Left cardiac atrium (tissue), 4 donors: Measurements from ENCODE around the gene ERN2. TPM values are rescaled to one million over a fixed set of nuclear protein-coding genes. Genes with fewer than 3 reads are reported as not detected.
"Not testable (repeated sequence)": the region's sequence is repeated elsewhere in the genome, so short reads cannot be mapped to it uniquely, and the experiment has no call there.

ENCODE experiments used
- ATAC-seq, 2 donors: fragments of 200-7000 bp; cut with Tn5 transposase; one replicate each; pipeline ENCODE4 v1.9.1; 2020; ENCODE audit warnings: mild to moderate bottlenecking in 2 of 2, moderate library complexity in 2 of 2
- DNase-seq: peaks from one replicate; pipeline ENCODE4 v3.0.0-alpha.2; 2020
- intact Hi-C, 2 donors: fragments of 100-400 bp; cut with DNase I; formaldehyde crosslinking; loops; one replicate each; pipeline versions ENCODE4 v1.14.1 to v1.15.1; 2022 to 2023
- total RNA-seq, 2 donors: library from RNA; stranded (reverse); fragmentation: NEBNext Ultra II Directional; extraction: Animal tissue kit (Norgen Biotek cat#: 25700); gene quantifications; one replicate each; pipeline ENCODE4 v1.2.1, GENCODE V29; 2021
- donor health status: DM: no; HTN: yes; CAD: no.
- donor health status: DM: no; HTN: yes; CAD: no; lungs with severe emphysema.
- donor health status: DM: yes; HTN: yes; CAD: no.
- donor health status: Dilated cardiomyopathy.

Gene ERN2
- total RNA-seq, 2 donors from 2014 or later = 0.34 TPM; not detected in 1

DNA sequence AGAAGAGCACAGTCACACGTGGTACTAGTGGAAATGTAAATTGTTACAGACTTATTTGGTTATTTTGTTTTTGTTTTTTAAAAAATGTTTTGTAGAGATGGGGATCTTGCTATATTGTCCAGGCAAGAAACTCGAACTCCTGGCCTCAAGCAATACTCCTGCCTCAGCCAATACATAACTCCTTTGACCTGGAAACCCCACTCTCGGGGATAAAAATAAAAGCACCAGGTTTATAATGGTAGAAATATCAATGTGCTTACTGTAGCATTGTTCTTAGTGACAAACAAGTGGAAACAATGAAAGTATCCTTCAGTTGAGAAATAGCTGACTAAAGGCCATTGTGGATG is 11.7 kb upstream of the ERN2 start:
- no peak for DNase-seq
- ATAC-seq = no peak
- intact Hi-C loops = no loop called here

DNA sequence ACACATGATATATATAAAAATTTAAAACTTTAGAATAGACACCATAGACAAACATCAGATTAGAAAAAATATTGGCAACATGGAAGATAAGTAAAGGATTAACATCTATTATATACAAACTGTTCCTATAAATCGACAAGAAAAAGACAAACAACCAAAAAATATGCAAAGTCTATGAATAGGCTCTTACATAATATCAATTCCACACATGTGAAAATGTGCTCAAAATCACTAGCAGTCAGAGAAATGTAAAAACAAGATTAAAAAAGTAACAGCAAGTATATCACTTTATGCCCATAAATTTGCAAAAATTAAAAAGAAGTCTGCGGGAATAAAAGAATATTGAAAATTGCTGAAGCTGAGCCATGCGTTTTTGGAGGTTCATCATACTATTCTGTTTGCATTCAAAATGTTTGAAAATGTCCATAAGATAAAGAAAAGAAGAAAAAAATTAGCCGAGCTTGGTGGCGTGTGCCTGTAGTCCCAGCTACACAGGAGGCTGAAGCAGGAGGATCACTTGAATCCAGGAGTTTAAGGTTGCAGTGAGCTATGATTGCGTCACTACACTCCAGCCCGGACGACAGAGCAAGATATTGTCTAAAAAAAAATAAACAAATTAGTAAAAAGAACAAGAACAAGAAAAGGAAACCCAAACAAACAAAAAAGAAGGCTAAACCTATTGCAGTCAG is 11.2 kb upstream of the ERN2 start:
- ATAC-seq (no peak), DNase-seq (no peak)
- intact Hi-C loops = no loop called here

DNA sequence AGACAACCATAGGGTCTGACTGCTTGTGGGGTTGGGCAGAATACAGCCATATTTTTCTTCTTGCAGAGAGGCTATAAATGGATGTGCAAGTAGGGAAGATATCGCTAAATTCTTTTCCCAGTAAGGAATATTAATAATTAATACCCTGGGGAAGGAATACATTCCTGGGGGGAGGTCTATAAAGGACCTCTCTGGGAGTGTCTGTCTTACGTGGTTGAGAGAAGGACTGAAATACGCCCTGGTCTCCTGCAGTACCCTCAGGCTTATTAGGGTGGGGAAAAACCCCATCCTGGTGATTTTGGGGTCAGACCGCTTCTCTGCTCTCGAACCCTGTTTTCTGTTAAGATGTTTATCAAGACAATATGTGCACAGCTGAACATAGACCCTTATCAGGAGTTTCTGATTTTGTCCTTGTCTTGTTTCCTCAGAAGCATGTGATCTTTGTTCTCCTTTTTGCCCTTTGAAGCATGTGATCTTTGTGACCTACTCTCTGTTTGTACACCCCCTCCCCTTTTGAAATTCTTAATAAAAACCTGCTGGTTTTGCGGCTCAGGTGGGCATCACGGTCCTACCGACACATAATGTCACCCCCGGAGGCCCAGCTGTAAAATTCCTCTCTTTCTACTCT is 9.7 kb upstream of the ERN2 start:
- DNase-seq, intact Hi-C loops, ATAC-seq: not testable (repeated sequence)

DNA sequence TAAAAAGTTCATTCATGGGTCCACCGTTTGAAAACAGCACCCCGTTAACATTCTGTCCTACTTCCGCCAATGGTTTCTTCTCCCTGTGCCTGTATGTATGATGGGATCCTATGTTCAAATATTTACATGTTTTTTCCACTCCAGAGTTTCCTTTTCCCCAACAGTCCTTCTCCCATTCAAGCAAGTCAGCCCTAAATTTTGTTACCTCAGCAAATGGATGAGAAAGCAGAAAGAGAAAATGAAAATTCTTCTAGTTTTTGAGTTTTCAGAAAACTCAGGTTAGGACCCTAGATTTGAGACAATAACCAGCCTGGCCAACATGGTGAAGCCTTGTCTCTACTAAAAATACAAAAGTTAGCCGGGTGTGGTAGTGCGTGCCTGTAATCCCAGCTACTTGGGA is 3.5 kb upstream of the ERN2 start:
- DNase-seq (no peak), ATAC-seq (no peak)
- intact Hi-C loops = no loop called here

DNA sequence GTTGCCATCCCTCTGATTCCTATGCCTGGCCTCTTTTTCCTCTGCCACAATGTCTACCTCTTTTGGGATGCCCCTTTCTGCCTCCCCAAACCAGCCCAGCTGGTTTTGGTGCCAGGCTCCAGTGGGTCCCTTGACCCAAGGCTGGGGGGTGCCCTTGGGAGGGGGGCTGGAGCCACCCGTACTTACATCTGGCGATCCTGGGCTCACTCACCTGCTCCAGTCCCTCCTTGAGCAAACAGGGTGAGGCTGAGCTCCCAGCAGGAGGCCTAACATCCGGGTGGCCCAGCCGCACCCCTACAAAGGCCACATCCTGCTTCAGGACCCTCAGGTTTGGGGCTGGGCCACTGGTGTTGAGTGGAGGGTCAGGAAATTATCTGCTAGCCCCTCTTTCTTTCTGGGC is 1.2 kb downstream of the ERN2 start:
- DNase-seq (no peak), ATAC-seq (no peak)
- intact Hi-C loops = no loop called here

DNA sequence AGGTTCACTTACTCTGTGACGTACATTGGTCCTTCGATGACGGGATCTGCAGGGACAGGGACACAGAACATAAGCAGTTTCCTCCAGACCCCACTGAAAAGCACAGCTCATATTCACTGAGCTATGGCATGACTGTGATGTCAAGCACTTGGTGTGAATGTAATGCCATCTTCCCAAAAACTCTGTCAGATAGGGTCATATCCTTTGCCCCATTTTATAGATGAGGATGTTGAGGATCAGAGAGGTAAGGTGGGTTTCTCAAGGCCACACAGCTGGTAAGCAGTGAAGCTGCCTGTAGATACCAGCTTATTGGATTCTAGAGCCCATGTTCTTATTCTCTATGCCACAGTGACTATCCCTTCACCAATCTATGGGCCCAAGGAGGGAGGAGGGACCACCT is 2.5 kb downstream of the ERN2 start:
- intact Hi-C loops = no loop called here
- DNase-seq = no peak
- no peak for ATAC-seq

DNA sequence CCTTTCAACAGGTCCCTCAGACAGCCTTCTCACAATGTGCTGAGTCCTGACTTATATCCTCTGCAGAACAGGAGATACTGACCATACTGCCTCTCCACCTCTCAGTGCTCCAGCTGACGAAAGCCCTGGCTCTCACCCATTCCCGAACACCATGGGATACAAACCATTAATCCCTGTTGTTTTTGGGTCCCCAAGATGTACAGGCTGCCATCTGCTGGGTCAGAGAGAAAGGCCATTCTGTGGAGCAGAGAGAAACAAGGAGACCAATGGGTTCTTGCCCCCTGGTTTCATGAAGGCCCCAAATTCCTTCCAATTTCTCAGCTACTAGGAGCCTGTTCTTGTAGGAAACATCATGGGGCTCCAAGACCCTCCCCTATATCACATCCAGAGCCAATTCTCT is 3.0 kb downstream of the ERN2 start:
- DNase-seq (no peak), ATAC-seq (no peak)
- intact Hi-C loops = no loop called here

DNA sequence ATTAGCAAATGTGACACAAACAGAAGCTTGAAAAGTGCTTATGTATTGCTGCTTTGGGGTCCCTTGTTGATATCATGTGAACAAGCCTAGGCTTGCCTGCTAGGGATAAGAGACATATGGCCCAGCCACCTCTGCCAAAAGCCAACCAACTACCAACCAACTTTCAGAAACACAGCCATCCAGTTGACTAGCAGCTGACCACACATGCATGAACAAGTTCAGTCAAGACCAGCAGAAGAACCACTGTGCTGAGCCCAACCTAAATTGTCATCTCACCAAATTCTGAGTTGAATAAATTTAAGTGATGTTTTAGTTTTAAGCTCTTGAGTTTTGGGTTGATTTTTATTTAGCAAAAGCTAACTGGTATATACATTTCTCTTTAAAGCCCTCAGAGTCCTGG is 3.5 kb downstream of the ERN2 start:
- intact Hi-C loops = no loop called here
- ATAC-seq = no peak
- DNase-seq = no peak

DNA sequence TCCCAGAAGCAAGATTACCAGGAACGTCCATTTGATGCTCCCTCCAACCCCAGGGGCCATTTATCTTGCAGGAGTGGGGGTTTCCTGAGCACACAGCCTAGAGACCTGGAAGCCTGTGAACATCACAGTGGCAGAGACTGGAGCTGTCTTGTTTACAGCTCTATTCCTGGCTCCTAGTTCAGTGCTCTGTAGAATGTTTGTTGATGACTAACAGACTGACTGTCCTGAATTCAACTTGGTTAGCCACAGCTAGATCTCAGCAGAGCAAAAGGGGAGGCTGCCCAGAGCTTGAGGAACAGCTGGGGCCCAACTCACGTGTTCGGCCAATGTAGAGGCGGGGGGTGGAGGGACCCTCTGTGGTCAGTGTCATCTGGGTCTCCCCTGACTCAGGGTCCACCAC is 6.6 kb downstream of the ERN2 start:
- DNase-seq = no peak
- intact Hi-C loops = no loop called here
- ATAC-seq = no peak

DNA sequence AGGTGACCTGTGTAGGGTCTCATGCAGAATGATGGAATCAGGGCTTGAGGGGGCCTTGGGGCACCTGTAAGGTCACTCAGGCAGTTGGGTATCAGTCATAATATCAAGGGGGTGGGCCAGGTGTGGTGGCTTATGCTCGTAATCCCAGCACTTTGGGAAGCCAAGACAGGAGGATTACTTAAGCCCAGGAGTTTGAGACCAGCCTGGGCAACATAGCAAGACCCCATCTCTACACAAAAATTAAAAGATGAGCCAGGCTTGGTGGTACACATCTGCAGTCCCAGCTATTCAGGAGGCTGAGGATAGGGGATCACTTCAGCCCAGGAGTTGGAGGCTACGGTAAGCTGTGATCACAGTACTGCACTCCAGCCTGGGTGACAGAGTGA is 7.5 kb downstream of the ERN2 start:
- intact Hi-C loops = no loop called here
- no peak for DNase-seq
- no peak for ATAC-seq

DNA sequence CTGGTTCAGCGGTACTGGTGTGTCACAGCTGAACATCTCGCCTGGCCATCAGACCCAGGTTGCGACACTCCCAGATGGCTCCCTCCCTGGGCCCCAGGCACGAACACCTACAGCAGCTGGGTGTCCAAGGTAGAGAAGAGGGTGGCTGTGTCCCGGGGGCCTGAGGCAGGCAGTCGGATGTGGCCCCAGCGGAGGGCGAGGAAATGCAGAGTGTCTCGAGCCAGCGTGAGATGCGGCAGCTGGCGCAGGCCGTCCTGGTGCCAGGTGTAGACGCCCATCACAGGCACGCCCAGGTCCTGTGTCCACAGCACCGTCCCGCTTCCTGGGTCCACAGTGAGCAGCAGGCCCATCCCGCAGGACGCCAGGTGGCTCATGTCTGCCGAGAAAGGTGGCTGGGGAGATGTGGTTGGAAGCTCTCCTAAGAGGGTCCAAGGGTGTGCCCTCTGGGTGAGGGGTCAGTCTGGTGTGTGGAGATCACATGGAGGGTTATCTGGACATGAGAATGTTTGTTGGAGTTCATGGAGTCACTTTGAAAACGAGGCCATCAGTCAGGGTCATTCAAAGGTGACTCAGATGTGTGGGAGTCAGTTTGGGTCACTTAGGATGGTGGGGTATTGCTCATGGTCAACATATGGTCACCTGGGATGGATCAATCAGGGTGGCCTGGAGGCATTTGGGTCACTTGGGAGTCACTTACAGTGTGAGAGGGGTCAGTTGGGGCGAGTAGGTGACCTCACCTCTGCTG is 8.1 kb downstream of the ERN2 start:
- ATAC-seq (no peak), DNase-seq (no peak)
- intact Hi-C loops = no loop called here

DNA sequence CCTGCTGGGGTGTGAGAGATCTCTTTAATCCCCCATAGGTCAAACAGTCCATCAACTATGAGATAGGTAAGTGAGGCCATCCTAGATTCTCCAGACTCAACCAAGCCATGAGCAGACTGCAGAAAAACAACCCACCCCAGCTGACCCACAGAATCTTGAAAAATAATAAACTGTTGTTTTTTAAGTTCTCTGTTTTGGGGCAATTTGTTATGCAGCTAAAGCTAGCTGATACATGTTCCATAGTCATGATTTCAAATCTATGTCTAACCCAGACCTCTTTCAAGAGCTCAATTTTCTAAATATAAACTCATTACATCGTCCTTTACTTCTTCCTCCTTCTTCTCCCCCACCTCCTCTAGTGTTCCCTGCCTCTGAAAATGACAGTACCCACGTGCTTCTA is 10.1 kb downstream of the ERN2 start:
- ATAC-seq (no peak), DNase-seq (no peak)
- intact Hi-C loops = no loop called here

DNA sequence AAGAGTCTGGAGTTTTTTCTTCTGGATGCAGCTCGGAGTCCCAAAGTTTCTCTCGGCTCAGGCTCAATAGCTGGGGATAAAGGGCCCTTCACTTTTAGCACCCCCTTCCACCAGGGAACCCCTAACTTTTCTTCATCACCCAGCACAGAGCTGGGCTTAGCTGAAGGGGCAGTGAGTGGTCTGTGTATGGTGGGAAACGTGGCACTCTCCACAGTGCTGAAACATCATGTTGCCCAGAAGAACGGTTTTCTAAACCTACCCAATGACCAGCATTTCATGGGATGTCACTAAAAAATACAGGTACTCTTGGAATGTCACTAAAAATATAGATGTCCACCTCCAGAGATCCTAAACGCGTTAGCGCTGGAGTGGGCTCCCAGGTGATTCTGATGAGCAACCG is 12.0 kb downstream of the ERN2 start:
- DNase-seq (no peak), ATAC-seq (no peak)
- intact Hi-C loops = no loop called here

DNA sequence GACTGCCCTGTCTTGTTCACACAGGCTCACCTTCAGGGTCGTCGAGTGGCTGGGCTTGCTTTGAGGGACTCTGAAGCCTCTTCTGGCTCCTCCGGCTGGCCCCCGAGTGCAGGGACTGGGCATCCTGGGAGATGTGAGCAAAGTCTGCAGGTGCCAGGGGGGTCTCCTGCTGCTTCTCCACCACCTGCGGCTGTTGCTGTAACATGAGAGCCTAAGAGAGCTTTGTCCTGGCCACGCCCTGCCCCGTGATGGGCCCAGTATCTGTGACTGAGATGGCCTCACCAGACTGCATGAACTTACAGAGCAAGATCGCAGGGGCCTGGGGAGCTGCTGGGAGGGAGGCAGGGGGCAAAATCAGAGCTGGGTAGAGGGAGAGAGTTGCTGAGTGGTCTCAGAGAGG is 12.5 kb downstream of the ERN2 start:
- intact Hi-C loops = no loop called here
- no peak for ATAC-seq
- no peak for DNase-seq

DNA sequence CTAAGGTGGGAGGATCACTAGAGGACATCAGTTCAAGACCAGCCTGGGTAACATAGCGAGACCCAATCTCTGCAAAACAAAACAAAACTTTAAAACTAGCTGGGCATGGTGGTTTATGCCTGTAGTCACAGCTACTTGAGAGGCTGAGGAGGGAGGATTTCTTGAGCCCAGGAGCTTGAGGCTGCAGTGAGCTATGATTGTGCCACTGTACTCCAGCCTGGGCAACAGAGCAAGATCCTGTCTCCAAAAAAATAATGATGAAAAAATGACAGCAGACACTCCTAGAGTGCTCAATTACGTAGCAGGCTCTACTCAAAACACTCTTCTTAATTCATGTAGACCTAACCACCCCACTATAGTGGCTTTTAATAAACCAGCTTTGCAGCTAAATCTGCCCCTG is 12.9 kb downstream of the ERN2 start:
- intact Hi-C loops = no loop called here
- no peak for ATAC-seq
- no peak for DNase-seq

DNA sequence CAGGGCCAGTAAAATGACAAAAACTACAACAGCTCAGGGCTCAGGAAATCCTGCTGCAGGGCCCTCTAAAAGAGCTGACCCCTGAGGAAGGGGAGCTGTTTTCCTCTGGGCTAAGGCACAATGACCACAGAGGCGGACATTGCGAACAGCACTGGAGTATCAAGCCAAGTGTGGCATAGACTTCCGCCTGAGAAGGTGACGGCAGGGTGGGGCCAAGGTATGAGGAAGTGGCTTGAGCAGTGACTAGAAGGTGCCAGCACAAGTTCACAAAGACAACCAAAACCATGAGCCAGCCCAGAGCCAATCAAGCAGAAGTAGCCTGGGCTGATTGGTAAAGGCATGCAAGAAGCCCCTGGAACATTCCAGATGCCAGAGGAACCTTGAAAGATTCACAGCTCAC is 13.9 kb downstream of the ERN2 start:
- intact Hi-C loops = no loop called here
- ATAC-seq (no peak), DNase-seq (no peak)

DNA sequence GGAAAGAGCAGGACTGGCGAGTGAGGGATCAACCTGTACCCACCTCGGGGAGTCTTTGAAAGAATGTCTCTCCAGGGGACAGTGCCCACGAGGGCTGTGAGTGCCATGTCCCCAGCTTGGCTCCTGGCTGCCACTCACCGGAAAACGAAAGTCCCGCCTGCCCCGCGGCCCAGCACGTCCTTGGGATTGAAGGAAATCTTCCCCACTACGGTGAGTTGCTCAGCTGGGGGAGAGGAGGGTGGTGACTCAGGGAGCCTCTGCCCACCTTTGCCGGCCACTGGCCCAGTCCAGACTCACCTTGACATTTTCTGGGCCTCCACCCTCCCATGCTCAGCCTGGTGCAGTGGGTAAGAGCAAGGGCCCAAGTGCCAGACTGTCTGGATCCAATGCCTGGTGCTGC is 17.3 kb downstream of the ERN2 start:
- intact Hi-C loops = no loop called here
- DNase-seq = no peak
- ATAC-seq = no peak

DNA sequence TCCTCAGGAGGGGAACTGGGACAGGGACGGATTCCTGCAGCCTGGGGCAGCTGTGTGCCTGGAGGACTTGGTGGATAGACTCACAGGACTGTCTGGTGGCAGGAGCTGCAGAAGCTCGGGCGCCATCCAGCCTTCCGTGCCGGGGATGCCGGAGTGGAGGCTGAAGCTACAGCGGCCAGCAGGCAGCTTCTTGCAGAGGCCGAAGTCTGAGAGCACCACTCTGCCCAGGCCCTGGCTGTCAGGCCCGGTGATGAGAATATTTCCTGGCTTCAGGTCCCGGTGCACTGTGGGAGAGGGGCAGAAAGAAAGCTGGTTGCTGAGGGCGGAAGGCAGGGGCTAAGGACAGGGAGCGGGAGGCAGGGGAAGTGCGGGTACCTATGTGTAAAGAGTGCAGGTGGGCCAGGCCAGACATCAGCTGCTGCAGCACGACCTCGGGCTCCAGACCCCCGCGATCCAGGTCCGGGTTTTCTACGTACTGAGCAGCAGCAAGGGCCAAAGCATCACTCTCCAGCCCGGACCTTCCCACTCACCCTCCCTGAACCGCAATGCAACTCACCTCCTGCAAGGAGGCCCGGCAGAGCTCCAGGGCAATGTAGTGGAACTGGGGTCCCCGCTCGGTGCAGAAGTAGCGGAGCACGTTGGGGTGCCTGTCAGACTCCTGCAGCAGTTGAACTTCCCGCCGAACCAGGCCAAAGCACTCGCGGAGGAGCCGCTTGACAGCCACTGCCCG is 18.2 kb downstream of the ERN2 start:
- DNase-seq (no peak), ATAC-seq (peak; percentile 48 to 67)
- intact Hi-C loops = no loop called here

DNA sequence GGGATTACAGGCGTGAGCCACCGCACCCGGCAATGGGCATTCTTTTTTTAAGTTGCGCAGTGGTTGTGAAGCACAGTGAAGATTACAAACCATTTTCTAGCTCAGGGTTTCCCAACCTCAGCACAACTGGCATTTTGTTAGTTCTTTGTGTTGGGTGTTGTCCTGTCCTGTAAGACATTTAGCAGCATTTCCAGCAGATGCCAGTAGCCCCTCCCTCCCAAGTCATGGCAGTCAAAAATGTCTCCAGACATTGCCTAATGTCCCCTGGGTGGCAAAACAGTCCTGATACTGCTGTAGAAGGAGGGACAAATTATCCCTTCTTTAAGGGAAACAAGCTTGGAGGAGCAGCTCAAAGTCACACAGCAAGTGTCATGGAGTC is 18.8 kb downstream of the ERN2 start:
- intact Hi-C loops = no loop called here
- ATAC-seq (peak in 1 of 2 donors; percentile 28), DNase-seq (no peak)

DNA sequence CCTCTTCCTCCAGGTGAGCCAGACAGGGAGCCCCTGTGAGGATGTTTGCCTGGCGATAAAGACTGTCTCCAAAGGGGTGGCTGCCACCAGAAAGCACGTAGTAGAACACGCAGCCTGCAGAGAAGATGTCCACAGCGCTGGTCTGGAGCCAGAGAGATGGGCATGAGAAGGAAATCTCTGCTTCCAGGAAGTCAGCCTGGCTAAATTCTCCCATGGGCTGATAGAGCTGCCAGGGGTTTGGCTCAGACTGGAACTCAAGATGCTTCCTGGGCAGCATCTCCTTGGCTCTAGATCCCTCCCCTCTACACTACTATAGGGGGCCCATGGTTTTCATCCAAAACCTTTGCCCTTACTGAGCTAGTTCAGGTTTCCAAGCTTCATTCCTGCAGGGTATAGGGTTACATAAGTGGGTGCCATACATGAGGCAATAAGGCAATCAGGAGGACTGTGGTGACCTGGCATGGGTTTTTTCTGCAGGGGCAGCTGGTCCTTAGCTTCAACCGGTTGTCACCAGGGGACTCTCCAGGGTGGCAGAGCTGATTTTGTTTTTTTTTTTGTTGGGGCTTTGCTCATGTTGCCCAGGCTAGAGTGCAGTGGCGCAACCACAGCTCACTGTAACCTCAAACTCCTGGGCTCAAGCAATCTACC is 20.7 kb downstream of the ERN2 start:
- intact Hi-C loops = no loop called here
- DNase-seq = no peak
- ATAC-seq = no peak
